Ovary (tissue), 9 donors: Measurements from ENCODE around the gene PFN4. TPM values are rescaled to one million over a fixed set of nuclear protein-coding genes. Genes with fewer than 3 reads are reported as not detected.

ENCODE experiments used
- DNase-seq, 5 donors: peaks; one replicate each; pipeline ENCODE4 v3.0.0-alpha.2; 2019 to 2020
- H3K27ac ChIP-seq, 2 donors: fragments of 200-600 bp; one replicate each; pipeline versions ENCODE4 v1.5.1 to v1.8.0; 2019 to 2022
- H3K27me3 ChIP-seq: fragments of 200-600 bp; one replicate; pipeline ENCODE4 v1.8.0; 2022
- H3K36me3 ChIP-seq: fragments of 200-600 bp; sonication (generic); one replicate; pipeline ENCODE4 v1.5.1; 2019
- H3K4me1 ChIP-seq: one replicate; pipeline ENCODE4 v1.8.1; 2013; ENCODE audit warnings: mild to moderate bottlenecking, moderate library complexity; ENCODE audit not compliant: insufficient read depth
- H3K4me3 ChIP-seq: fragments of 200-600 bp; sonication (generic); one replicate; pipeline ENCODE4 v1.5.1; 2017
- H3K9me3 ChIP-seq, 2 donors: fragments of 200-600 bp in 1 of 2; sonication (generic) in 1 of 2; one replicate each; pipeline versions ENCODE4 v1.5.1 to v1.8.1; 2013 to 2019; ENCODE audit warnings: mild to moderate bottlenecking in 1 of 2, moderate library complexity in 1 of 2
- EP300 ChIP-seq: sonication (generic); formaldehyde crosslinking; IDR thresholded peaks from one replicate; pipeline ENCODE4 v1.6.1; 2017; ENCODE audit warnings: antibody characterized with exemption
- POLR2A ChIP-seq: fragments of 450-650 bp; IDR thresholded peaks from one replicate; pipeline ENCODE4 v1.6.1; 2017; ENCODE audit warnings: antibody characterized with exemption, mild to moderate bottlenecking, moderate library complexity
- WGBS, 3 donors: extraction: QIAGEN DNeasy Blood & Tissue Kit in 1 of 3; methylation state at CpG; one replicate each; pipeline versions ENCODE4 v1.1.5 to v1.1.7; 2013 to 2017; 5-methylcytosine and 5-hydroxymethylcytosine counted together
- intact Hi-C, 4 donors: fragments of 100-400 bp; cut with DNase I; formaldehyde crosslinking; loops; one replicate each; pipeline versions ENCODE4 v1.11.0 to v1.15.1; 2022 to 2023
- polyA plus RNA-seq, 2 donors: library from polyadenylated mRNA; stranded (reverse); fragments of 200-250 nt in 1 of 2; fragments of 350-450 nt in 1 of 2; fragmentation: Illumina TruSeq in 1 of 2; extraction: RNeasy Lipid Tissue Mini Kit (QIAGEN cat#74804) in 1 of 2; gene quantifications; one replicate each; pipeline ENCODE4 v1.2.3, GENCODE V29; 2013 to 2014
- total RNA-seq, 7 donors: library from RNA; depleted of rRNA in 2 of 7; stranded (reverse); fragments of >200 nt in 2 of 7; fragmentation: NEBNext Ultra II Directional in 3 of 7; extraction: Animal tissue kit (Norgen Biotek cat#: 25700) in 3 of 7; gene quantifications; one replicate each; pipeline versions ENCODE4 v1.1.0 to v1.2.4, GENCODE V29; 2016 to 2023
- TF ChIP-seq, protein P1 (sequence below), 3 donors: fragments of 450-650 bp in 2 of 3; fragments of 200-600 bp in 1 of 3; IDR thresholded peaks; one replicate each; pipeline versions ENCODE4 v1.5.1 to v1.8.0; 2016 to 2022; ENCODE audit warnings: antibody characterized with exemption in 3 of 3, mild to moderate bottlenecking in 1 of 3
- donor health status: DM: no; HTN: no; CAD: no; lungs with moderate emphysema.
- donor health status: DM: no; HTN: no; CAD: no.
- donor health status: Bipolar disorder and iron deficiency.
- donor health status: DM: yes; HTN: yes; CAD: no.
- donor health status: DM: no; HTN: no; CAD: no.
- donor health status: DM: yes; HTN: yes; CAD: no.

PFN4 gene
- total and polyA plus RNA-seq, 9 donors = 0.18 to 4.4 (median 1.1) TPM

DNA sequence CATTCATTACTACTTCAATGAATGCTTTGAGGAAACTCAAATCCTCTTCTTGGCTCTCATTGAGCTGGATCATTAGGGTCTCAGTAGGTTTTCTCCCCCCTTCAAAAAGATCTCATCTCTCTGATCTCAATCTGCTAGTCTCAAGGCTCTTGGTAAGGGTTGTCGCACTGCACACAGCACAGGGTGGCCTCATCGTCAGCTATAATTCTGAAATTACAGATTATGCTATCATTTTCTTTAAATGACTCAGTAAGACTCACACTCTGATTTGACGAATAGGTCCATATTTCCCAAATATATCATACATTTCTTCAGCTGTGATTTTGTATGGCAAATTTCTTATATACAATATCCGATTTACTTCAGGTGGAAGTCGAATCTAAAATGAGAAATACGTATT is 49.3 kb downstream of the PFN4 start:
- Histone ChIP-seq H3K4me3 (no peak overlapping the region), H3K9me3 (no peaks in the 10 kb centered on the region), H3K27me3 (no peaks in the 10 kb centered on the region), H3K4me1 (peaks cover 2% of the 10 kb centered on the region), H3K27ac (no peak overlapping the region), H3K36me3 (no peaks in the 10 kb centered on the region)
- TF ChIP-seq POLR2A (no peak), EP300 (no peak)
- TF ChIP-seq, protein P1, sequence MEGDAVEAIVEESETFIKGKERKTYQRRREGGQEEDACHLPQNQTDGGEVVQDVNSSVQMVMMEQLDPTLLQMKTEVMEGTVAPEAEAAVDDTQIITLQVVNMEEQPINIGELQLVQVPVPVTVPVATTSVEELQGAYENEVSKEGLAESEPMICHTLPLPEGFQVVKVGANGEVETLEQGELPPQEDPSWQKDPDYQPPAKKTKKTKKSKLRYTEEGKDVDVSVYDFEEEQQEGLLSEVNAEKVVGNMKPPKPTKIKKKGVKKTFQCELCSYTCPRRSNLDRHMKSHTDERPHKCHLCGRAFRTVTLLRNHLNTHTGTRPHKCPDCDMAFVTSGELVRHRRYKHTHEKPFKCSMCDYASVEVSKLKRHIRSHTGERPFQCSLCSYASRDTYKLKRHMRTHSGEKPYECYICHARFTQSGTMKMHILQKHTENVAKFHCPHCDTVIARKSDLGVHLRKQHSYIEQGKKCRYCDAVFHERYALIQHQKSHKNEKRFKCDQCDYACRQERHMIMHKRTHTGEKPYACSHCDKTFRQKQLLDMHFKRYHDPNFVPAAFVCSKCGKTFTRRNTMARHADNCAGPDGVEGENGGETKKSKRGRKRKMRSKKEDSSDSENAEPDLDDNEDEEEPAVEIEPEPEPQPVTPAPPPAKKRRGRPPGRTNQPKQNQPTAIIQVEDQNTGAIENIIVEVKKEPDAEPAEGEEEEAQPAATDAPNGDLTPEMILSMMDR (IDR thresholded peaks at IDR 0.05) = no peak
- intact Hi-C loops = no loop called here
- WGBS, 3 donors = 86 to 90% (median 86%) methylated on average over 6 of the region's 6 CpGs
- no peak for DNase-seq

DNA sequence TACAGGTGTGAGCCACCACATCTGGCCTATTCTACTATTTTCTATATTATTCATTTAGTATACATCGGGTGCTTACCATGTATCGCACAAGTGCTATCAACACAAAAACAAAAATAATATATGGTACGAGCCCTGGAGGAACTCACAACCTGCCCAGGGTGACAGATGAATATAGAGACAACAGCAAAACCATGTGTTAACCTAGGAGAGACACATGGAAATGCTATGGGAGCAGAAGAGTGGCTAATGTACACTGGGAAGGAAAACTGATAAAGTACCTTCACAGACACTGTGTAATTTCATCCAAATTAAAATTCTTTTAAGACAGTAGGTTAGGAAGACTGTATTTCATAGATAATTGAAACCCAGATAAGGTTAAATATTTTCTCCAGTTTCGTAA is 50.9 kb downstream of the PFN4 start:
- DNase-seq = no peak
- no peak for TF ChIP-seq POLR2A
- TF ChIP-seq, protein P1 (IDR thresholded peaks at IDR 0.05) = no peak
- no peak for TF ChIP-seq EP300
- 81 to 83% (median 82%) methylated on average over 4 of the region's 4 CpGs for WGBS, 3 donors
- H3K36me3 ChIP-seq = no peaks in the 10 kb centered on the region
- no peaks in the 10 kb centered on the region for H3K9me3 ChIP-seq
- H3K4me1 ChIP-seq = peaks cover 2% of the 10 kb centered on the region
- H3K27ac ChIP-seq = no peak overlapping the region
- intact Hi-C loops = no loop called here
- no peak overlapping the region for H3K4me3 ChIP-seq
- H3K27me3 ChIP-seq = no peaks in the 10 kb centered on the region

DNA sequence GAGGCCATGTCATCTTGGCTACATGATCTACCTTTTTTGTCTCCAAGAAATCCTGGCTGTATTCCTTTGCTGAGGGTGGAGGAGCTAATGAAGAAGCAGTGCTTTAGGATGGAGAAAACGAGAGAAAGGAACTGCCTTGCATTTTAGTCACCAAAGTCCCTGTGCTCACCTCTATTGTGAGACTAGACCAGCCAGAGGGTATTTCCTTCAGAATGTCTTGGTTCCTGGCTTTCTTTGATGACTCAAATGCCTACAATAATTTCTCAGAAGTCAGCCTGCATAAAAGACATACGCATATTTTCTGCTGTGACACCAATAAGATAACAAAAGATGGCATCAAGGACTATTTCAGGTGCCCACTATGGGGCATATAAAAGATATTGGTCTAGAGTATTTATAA is 57.8 kb downstream of the PFN4 start:
- TF ChIP-seq EP300 (no peak), POLR2A (no peak)
- TF ChIP-seq, protein P1 (IDR thresholded peaks at IDR 0.05) = no peak
- Histone ChIP-seq H3K4me3 (no peak overlapping the region), H3K36me3 (no peaks in the 10 kb centered on the region), H3K27ac (no peak overlapping the region), H3K9me3 (no peaks in the 10 kb centered on the region), H3K27me3 (no peaks in the 10 kb centered on the region), H3K4me1 (no peaks in the 10 kb centered on the region)
- WGBS, 3 donors = 80 to 88% (median 81%) methylated on average over 2 of the region's 2 CpGs
- intact Hi-C loops = loop anchor here in 1 of 4 donors (1.0 kb wide), 1 partner anchor 42 kb away; no protein-coding TSS in a partner anchor
- DNase-seq = no peak

Other genes with a start within 250 kb of the PFN4 start
- gene ATAD2B, start 196.2 kb downstream of the PFN4 start, total RNA-seq = 10 to 100 TPM; 15.0 to 29.6 (median 23.6) TPM
- 1 to 10 TPM; 4.5 to 6.0 TPM for gene ATAD2B, start 196.2 kb downstream of the PFN4 start, polyA plus RNA-seq
- gene UBXN2A, start 182.9 kb downstream of the PFN4 start, total RNA-seq = 10 to 100 TPM in 6 of 7 donors, 1 to 10 TPM in 1; 10.0 to 15.8 (median 14.0) TPM
- gene UBXN2A, start 182.9 kb downstream of the PFN4 start, polyA plus RNA-seq = 10 to 100 TPM in 1 of 2 donors, 1 to 10 TPM in 1; 6.0 to 16.3 TPM
- gene MFSD2B, start 113.2 kb downstream of the PFN4 start, total RNA-seq = under 1 TPM in 3 of 7 donors, not detected in 4; 0.07 to 0.47 (median 0.15) TPM
- gene MFSD2B, start 113.2 kb downstream of the PFN4 start, polyA plus RNA-seq = under 1 TPM in 1 of 2 donors, not detected in 1; 0.02 TPM
- 10 to 100 TPM in 5 of 7 donors, 1 to 10 TPM in 2; 3.8 to 16.0 (median 12.1) TPM for gene WDCP, start 75.9 kb downstream of the PFN4 start, total RNA-seq
- 1 to 10 TPM; 4.0 to 6.7 TPM for gene WDCP, start 75.9 kb downstream of the PFN4 start, polyA plus RNA-seq
- 10 to 100 TPM in 1 of 7 donors, 1 to 10 TPM in 6; 3.9 to 11.0 (median 5.7) TPM for gene FKBP1B, start 73.6 kb downstream of the PFN4 start, total RNA-seq
- 1 to 10 TPM; 4.7 to 8.0 TPM for gene FKBP1B, start 73.6 kb downstream of the PFN4 start, polyA plus RNA-seq
- gene SF3B6, start 47.0 kb downstream of the PFN4 start, total RNA-seq = 100 to 1,000 TPM in 2 of 7 donors, 10 to 100 TPM in 5; 60.6 to 145 (median 76.8) TPM
- gene SF3B6, start 47.0 kb downstream of the PFN4 start, polyA plus RNA-seq = 100 to 1,000 TPM; 115 to 120 TPM
- gene TP53I3, start 38.5 kb downstream of the PFN4 start, total RNA-seq = 10 to 100 TPM in 4 of 7 donors, 1 to 10 TPM in 3; 1.6 to 28.1 (median 10.3) TPM
- 10 to 100 TPM; 10.2 to 15.1 TPM for gene TP53I3, start 38.5 kb downstream of the PFN4 start, polyA plus RNA-seq
- 10 to 100 TPM; 24.6 to 76.8 (median 69.0) TPM for gene FAM228B, start 135 bp upstream of the PFN4 start, total RNA-seq
- 10 to 100 TPM; 28.0 to 34.8 TPM for gene FAM228B, start 135 bp upstream of the PFN4 start, polyA plus RNA-seq
- 1 to 10 TPM; 1.1 to 2.5 (median 1.8) TPM for gene FAM228A, start 51.7 kb upstream of the PFN4 start, total RNA-seq
- gene FAM228A, start 51.7 kb upstream of the PFN4 start, polyA plus RNA-seq = 1 to 10 TPM; 1.3 to 2.0 TPM
- 10 to 100 TPM; 34.2 to 44.4 (median 39.8) TPM for gene ITSN2, start 237.2 kb upstream of the PFN4 start, total RNA-seq
- 10 to 100 TPM; 17.8 to 24.6 TPM for gene ITSN2, start 237.2 kb upstream of the PFN4 start, polyA plus RNA-seq